ENCODE data around the gene KCNQ1. TPM values are rescaled to one million over a fixed set of nuclear protein-coding genes. Genes with fewer than 3 reads are reported as not detected.

Gene KCNQ1
- total and polyA plus RNA-seq, 9 of the 15 experiments (the other 6 are each of a cell fraction or from before 2014, with no cell fraction given) = 0.44 TPM; not detected in 8

- no peak overlapping the region for H3K4me2 ChIP-seq (ENCODE audit: insufficient read depth, low read length)
- DNase-seq (ENCODE audit: extremely low read depth in 1 of 4, low spot score in 3 of 4) = no peak
- POLR2A ChIA-PET = interaction anchor here (0.9 to 3.4 kb wide), 7 partner anchors 9 to 162 kb away, joined by 3 to 20 read pairs (median 7); partner anchors contain the start of gene KCNQ1OT1
- peaks cover 89% of the 10 kb centered on the region for H4K20me1 ChIP-seq (replicated peaks; ENCODE audit: control insufficient read depth, insufficient read depth, low read length)
- intact Hi-C loops (cut with micrococcal nuclease) (loop anchor here (10.0 kb wide), 1 partner anchor 156 kb away; no protein-coding TSS in a partner anchor), in situ Hi-C loops (cut with MboI) (no loop called here)
- no peak overlapping the region for H3K27ac ChIP-seq (ENCODE audit: extremely low read depth, low read depth, low read length)
- no TSS peak for BruUV-seq (replicated peaks)
- peaks cover 2 to 11% of the 10 kb centered on the region in 2 experiments; a peak in 3 of 5 replicates for H3K4me1 ChIP-seq (replicated peaks in 1 of 2; ENCODE audit: control insufficient read depth in 2 of 2, insufficient read depth in 2 of 2, low read length in 2 of 2)
- H3K79me2 ChIP-seq (ENCODE audit: control insufficient read depth, insufficient read depth, low read length) = peaks cover 98% of the 10 kb centered on the region
- FAIRE-seq = no peak
- no peak for ATAC-seq
- 80% methylated on average over 6 of the region's 6 CpGs for WGBS (ENCODE audit: insufficient coverage, low coverage, missing lambda C conversion rate)
- H3K4me3 ChIP-seq = no peak overlapping the region
- no peak overlapping the region for H3K9ac ChIP-seq (ENCODE audit: insufficient read depth in 1 of 2, low read depth in 2 of 2, low read length in 2 of 2)
- peaks cover 91% of the 10 kb centered on the region for H3K36me3 ChIP-seq (ENCODE audit: control insufficient read depth, insufficient read depth, low read length)
- TF ChIP-seq ZNF174 (CRISPR knock-in tag; IDR thresholded peaks at IDR 0.05) (no peak), RFX7 (CRISPR knock-in tag; IDR thresholded peaks at IDR 0.05) (no peak), ATF7 (IDR thresholded peaks at IDR 0.05) (no peak), USF2 (CRISPR knock-in tag; IDR thresholded peaks at IDR 0.05) (no peak), BDP1 (IDR thresholded peaks at IDR 0.05; ENCODE audit: insufficient read depth, insufficient read length) (no peak)
- peaks cover 12% of the 10 kb centered on the region for H3K9me1 ChIP-seq (ENCODE audit: control insufficient read depth, insufficient read depth, low read length)
- H2AFZ ChIP-seq (ENCODE audit: low read depth, low read length) = no peak overlapping the region
- no peaks in the 10 kb centered on the region for H3K27me3 ChIP-seq (ENCODE audit: control insufficient read depth in 2 of 2, insufficient read depth in 2 of 2, low read length in 2 of 2)
- no peaks in the 10 kb centered on the region for H3K9me3 ChIP-seq (replicated peaks; ENCODE audit: control insufficient read depth, insufficient read depth, low read depth, low read length)
- CTCF ChIA-PET (ENCODE audit: low intra/inter-chr PET ratio) = no interaction called here
Measured at GRCh38 chr11:2690596-2691354, 246.0 kb downstream of the KCNQ1 start.
